Mesodermal cell (in vitro differentiated cells): ENCODE results near the gene ZSWIM5.

ENCODE experiments used
- H3K27ac ChIP-seq: 2 replicates; pipeline ENCODE4 v1.7.0; 2013; ENCODE audit warnings: mild to moderate bottlenecking, low read depth, low read length, moderate library complexity; ENCODE audit not compliant: severe bottlenecking
- H3K36me3 ChIP-seq: 2 replicates; pipeline ENCODE4 v1.7.1; 2013; ENCODE audit warnings: mild to moderate bottlenecking, low read length, moderate library complexity; ENCODE audit not compliant: control insufficient read depth, insufficient read depth
- H3K4me1 ChIP-seq: one replicate; pipeline ENCODE4 v1.7.1; 2013; ENCODE audit warnings: mild to moderate bottlenecking, low read length; ENCODE audit not compliant: insufficient read depth, control insufficient read depth, poor library complexity, severe bottlenecking
- H3K4me3 ChIP-seq: 2 replicates; pipeline ENCODE4 v1.7.0; 2013; ENCODE audit warnings: low read length, control low read depth, mild to moderate bottlenecking; ENCODE audit not compliant: insufficient read depth, poor library complexity, severe bottlenecking; ENCODE audit errors: extremely low read depth
- H3K9me3 ChIP-seq: 2 replicates; pipeline ENCODE4 v1.7.1; 2013; ENCODE audit warnings: mild to moderate bottlenecking, low read length, moderate library complexity; ENCODE audit not compliant: control insufficient read depth
- WGBS, 2 experiments: methylation state at CpG; one replicate each; pipeline ENCODE4 v1.1.5; 2013; ENCODE audit warnings: missing lambda C conversion rate in 2 of 2; ENCODE audit not compliant: insufficient coverage in 2 of 2; 5-methylcytosine and 5-hydroxymethylcytosine counted together

Gene ZSWIM5

DNA sequence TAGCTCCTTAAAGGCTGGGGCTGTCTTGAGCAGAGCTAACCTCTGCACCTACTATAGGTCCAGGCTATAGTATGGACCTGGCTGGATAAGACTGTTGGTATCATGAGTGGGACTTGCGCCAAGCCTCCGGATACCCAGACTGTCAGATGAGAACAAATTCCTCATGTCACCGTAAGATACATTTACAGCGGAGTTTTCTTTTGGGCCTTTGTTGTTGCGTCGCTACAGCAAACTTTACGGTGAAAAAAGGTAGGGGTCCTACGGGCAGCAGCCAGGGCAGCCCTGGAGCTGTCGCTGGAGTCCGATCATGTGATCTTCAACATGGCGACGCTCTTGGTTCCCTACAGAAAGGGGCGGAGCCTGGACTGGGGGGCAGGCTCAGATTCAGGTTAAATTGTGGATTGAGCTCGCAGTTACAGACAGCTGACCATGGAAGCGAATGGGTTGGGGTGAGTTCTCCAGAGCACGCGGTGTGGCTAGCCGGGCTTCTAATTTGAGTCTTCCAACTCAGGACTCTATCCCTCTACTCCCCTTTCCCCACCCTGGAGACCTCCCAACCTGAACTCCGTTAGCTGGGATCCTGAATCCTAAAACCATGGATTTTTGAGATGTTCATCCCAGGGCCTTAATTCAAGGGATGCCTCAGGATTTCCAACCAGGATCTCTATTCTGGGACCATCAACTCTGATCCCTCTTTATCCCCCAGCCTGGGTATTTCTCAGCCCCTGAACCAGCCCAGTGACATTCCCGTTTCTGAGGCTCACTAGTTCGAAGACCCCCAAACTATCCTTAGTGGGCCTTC is 194.4 kb downstream of the ZSWIM5 start, which contains the start of gene UROD:
Gene UROD (plus strand): TSS at position 418 of the 802 bp plus-strand sequence. CDS start 12 bp downstream, at position 430.
- H3K27ac ChIP-seq, result peak within 1 kb of the TSS; percentile 86
- 4% methylated on average over 15 to 19 of the region's 21 CpGs for WGBS, 2 experiments
- H3K4me3 ChIP-seq, result peak within 1 kb of the TSS; percentile 91
- H3K9me3 ChIP-seq, result no peaks in the 10 kb centered on the region
- peaks cover 13% of the 10 kb centered on the region for H3K4me1 ChIP-seq
- peaks cover 48% of the 10 kb centered on the region for H3K36me3 ChIP-seq

DNA sequence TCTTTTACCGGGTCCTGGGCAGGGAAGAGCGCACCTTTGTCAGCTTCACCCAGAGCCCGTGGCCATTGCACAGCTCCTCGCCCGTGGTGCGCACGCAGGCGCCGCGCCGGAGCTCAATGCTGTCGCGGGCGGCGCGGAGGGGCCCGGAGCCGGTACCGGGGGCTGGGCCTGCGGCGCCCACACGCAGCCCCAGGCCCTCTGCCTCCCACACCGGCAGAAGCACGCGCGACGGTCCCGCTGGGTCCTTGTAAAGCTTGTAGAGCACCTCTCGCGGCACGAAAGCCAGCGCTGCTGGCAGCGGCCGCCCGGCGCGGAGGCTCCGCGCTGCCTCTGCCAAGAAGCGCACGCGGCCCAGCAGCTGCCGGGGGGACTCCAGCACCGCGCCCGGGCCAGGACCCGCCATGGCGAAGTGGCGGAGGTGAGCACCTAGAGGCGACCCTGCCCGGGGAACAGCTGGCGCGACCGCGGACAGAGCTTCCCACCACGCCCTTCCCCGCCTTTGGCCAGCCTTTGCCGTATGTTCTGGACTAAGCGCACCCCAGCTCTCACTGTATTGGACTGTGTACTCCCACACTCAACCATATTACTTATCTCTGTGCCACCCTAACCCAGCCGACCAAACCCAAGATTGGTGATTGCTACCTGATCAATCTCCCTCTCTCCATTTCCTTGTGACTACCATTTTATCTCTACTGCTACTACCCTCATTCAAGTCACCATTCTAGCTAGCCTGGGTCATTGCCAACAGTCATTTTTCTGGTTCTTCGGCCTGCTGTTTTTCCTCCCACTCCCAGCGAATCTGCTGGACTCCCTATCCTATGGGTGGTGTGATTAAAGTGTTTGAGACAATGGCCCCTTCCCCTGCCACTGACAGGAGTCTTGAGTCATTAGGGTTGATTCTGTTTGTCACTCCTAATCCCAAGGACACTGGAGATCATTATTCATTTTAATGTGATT is 195.3 kb downstream of the ZSWIM5 start, which contains the start of gene HECTD3:
Gene HECTD3 (minus strand): TSS at position 470 of the 957 bp plus-strand sequence. CDS start 67 bp downstream, at position 403.
- H3K36me3 ChIP-seq, result peaks cover 53% of the 10 kb centered on the region
- peak within 1 kb of the TSS; percentile 91 for H3K4me3 ChIP-seq
- peaks cover 13% of the 10 kb centered on the region for H3K4me1 ChIP-seq
- 0 to 2% methylated on average over 48 to 51 of the region's 62 CpGs for WGBS, 2 experiments
- H3K9me3 ChIP-seq, result no peaks in the 10 kb centered on the region
- H3K27ac ChIP-seq, result peak within 1 kb of the TSS; percentile 86

DNA sequence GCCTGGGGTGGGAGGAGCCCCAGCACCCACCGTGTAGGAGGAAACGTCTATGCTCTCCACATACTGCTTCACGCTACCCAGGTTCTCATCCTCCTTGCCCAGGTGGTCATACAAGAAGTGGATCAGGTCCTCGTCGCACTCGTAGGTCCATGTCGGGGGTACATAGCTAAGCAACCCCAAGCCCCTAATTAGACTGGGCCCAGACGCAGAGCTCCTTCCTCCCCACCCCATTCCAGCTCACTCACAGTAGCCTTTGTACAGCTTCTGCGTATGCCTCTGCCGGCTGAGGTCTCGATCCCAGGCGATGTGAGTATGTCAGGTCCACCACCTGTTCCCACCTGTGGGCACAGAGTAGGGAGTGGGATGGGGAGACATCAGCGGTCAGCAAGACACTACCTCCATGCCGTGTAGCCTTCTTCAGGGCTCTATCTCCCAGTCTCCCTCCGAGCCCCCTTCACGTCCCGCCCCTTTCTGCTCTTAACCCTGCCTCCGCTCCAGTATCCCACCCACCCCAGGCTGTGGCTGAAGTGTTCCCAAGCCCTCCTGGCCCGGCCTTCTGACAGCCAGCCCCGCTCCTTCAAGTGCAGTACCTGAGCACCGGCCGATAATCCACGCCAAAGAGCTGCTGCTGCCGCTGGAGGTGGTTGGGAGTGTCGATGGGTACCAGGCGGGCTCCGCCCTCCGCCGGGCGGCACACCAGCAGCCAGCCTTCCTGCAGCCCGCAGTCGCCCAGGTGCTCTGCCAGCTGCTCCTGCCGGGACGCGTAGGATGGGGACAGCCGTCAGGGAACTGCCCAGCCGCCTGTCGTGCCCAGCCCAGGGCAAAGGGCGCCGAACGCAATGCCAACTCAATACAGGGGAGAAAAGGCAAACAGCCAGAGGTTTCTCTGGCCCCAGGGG is 196.2 kb downstream of the ZSWIM5 start:
- Histone ChIP-seq H3K4me1 (peaks cover 13% of the 10 kb centered on the region), H3K36me3 (peaks cover 58% of the 10 kb centered on the region), H3K4me3 (peak overlapping the region; percentile 91), H3K27ac (no peak overlapping the region), H3K9me3 (no peaks in the 10 kb centered on the region)
- WGBS, 2 experiments, result 21 to 27% methylated on average over 29 to 33 of the region's 41 CpGs

DNA sequence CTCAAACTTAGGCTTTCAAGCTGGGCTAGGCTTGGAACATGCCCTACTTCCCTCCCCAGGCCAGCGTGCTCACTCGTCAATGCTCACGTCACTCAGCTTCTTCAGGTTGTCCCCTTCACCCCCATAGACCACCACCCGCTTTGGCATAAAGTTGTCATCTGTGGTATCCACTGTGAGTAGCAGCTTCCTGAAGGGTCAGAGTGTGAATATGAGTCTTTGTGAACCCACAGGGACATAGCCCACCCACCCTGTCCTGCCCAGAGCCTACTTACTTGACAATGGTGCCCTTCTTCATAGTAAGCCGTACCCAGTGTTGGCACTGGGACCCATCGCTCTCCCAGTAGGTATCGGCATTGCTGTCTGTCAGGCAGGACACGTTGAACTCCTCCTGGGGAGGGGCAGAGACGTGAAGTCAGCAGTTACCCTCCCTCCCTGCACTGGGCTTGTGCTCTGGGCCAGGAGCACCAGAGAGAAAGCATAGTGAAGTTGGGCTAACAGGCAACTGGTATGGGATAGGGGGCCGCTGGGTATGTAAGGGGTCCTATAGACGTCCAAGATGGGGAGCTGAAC is 197.0 kb downstream of the ZSWIM5 start:
- peak overlapping the region; percentile 91 for H3K4me3 ChIP-seq
- peaks cover 61% of the 10 kb centered on the region for H3K36me3 ChIP-seq
- H3K27ac ChIP-seq, result no peak overlapping the region
- no peaks in the 10 kb centered on the region for H3K9me3 ChIP-seq
- 93 to 95% methylated on average over 6 to 9 of the region's 11 CpGs for WGBS, 2 experiments
- H3K4me1 ChIP-seq, result peaks cover 13% of the 10 kb centered on the region

GRCh38 chr1:45008516-45008915 is 197.9 kb downstream of the ZSWIM5 start:
- 92 to 96% methylated on average over 12 of the region's 12 CpGs for WGBS, 2 experiments
- Histone ChIP-seq H3K36me3 (peaks cover 61% of the 10 kb centered on the region), H3K27ac (no peak overlapping the region)

DNA sequence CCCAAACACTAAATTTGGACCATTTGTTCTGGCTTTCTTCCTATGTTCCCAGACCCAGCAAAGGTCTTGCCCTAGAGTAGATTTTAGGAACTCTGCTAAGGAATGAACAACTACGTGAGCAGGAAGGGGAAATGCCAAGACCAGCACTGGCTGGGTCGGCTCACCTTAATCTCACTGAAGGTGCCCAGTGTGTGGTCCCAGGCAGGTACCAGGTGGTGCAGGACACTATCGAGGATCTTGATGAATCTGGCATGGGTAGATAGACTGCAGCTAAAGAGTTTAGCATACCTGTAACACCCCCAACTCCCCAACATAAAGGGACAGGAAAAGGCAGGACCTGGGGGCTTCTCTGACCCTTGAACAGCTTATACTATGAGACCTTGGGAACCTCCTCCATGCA is 198.3 kb downstream of the ZSWIM5 start:
- no peaks in the 10 kb centered on the region for H3K9me3 ChIP-seq
- no peak overlapping the region for H3K4me3 ChIP-seq
- H3K36me3 ChIP-seq, result peaks cover 65% of the 10 kb centered on the region
- no peak overlapping the region for H3K27ac ChIP-seq
- peaks cover 13% of the 10 kb centered on the region for H3K4me1 ChIP-seq
- WGBS, 2 experiments, result 90 to 100% methylated on average over 2 of the region's 3 CpGs

More at GRCh38 chr1:45008516-45008915, 197.9 kb downstream of the ZSWIM5 start:
- no peaks in the 10 kb centered on the region for H3K9me3 ChIP-seq
- no peak overlapping the region for H3K4me3 ChIP-seq
- H3K4me1 ChIP-seq, result peaks cover 13% of the 10 kb centered on the region

DNA sequence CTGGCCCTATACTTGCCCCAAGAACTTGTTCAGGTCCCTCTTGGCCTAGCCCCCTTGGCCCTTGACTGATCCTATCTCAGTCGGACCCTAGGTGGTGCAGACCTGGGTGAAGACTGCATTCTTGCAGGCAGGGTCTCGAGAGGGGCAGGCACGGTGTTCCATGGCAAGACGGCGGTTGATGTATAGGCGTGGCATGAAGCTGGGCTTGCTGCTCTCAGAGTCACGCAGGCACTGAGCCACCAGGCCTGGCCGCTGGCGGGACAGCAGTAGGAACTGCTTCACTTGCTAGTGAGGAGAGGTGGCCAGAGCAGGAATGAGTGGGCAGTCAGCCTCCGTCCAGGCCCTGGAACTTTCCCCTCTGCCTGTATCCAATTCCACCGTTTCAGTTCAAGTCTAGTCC is 199.1 kb downstream of the ZSWIM5 start:
- WGBS, 2 experiments, result 86 to 87% methylated on average over 7 to 11 of the region's 11 CpGs
- H3K36me3 ChIP-seq, result peaks cover 70% of the 10 kb centered on the region

GRCh38 chr1:45005761-45006160 is 200.6 kb downstream of the ZSWIM5 start:
- H3K4me3 ChIP-seq, result no peak overlapping the region
- no peaks in the 10 kb centered on the region for H3K9me3 ChIP-seq
- WGBS, 2 experiments, result 96 to 100% methylated on average over 6 of the region's 6 CpGs
- no peak overlapping the region for H3K27ac ChIP-seq
- peaks cover 70% of the 10 kb centered on the region for H3K36me3 ChIP-seq
- peaks cover 7% of the 10 kb centered on the region for H3K4me1 ChIP-seq

More for the DNA sequence above, 199.1 kb downstream of the ZSWIM5 start:
- H3K4me1 ChIP-seq, result peaks cover 13% of the 10 kb centered on the region
- H3K9me3 ChIP-seq, result no peaks in the 10 kb centered on the region
- no peak overlapping the region for H3K4me3 ChIP-seq
- no peak overlapping the region for H3K27ac ChIP-seq

- Histone ChIP-seq H3K36me3 (peaks cover 64% of the 10 kb centered on the region), H3K27ac (no peak overlapping the region), H3K9me3 (no peaks in the 10 kb centered on the region), H3K4me1 (no peaks in the 10 kb centered on the region), H3K4me3 (no peak overlapping the region)
- no CpG with 5 or more reads among the region's 7 CpGs for WGBS, 2 experiments
These were observed 202.0 kb downstream of the ZSWIM5 start for GRCh38 chr1:45004281-45004920.
